Endodermal cell (in vitro differentiated cells): ENCODE measurements around the gene TRIM10. TPM values are rescaled to one million over a fixed set of nuclear protein-coding genes. Genes with fewer than 3 reads are reported as not detected.

Experiments
- DNase-seq: peaks from one replicate; pipeline ENCODE4 v3.0.0-alpha.2; 2017
- H3K27ac ChIP-seq: 2 replicates; pipeline ENCODE4 v1.5.1; 2013; ENCODE audit warnings: mild to moderate bottlenecking, low read depth, low read length, moderate library complexity
- H3K27me3 ChIP-seq: 2 replicates; pipeline ENCODE4 v1.6.1; 2013; ENCODE audit warnings: mild to moderate bottlenecking, low read length, moderate library complexity; ENCODE audit not compliant: insufficient read depth, control insufficient read depth, poor library complexity, severe bottlenecking
- H3K36me3 ChIP-seq: 2 replicates; pipeline ENCODE4 v1.7.0; 2013; ENCODE audit warnings: mild to moderate bottlenecking, low read length, moderate library complexity; ENCODE audit not compliant: control insufficient read depth, insufficient read depth
- H3K4me1 ChIP-seq: one replicate; pipeline ENCODE4 v1.7.0; 2013; ENCODE audit warnings: low read length; ENCODE audit not compliant: control insufficient read depth, insufficient read depth
- H3K4me3 ChIP-seq: 2 replicates; pipeline ENCODE4 v1.5.1; 2013; ENCODE audit warnings: mild to moderate bottlenecking, low read length, moderate library complexity
- H3K9ac ChIP-seq: 2 replicates; pipeline ENCODE4 v1.6.1; 2013; ENCODE audit warnings: mild to moderate bottlenecking, low read length, moderate library complexity; ENCODE audit not compliant: poor library complexity, severe bottlenecking; ENCODE audit errors: extremely low read depth
- H3K9me3 ChIP-seq: 2 replicates; pipeline ENCODE4 v1.6.1; 2013; ENCODE audit warnings: mild to moderate bottlenecking, low read length, moderate library complexity; ENCODE audit not compliant: control insufficient read depth
- H3K27ac Mint-ChIP-seq: 2 replicates; pipeline ENCODE4 v1.8.0; 2020; ENCODE audit warnings: mixed read lengths
- H3K27me3 Mint-ChIP-seq: 2 replicates; pipeline ENCODE4 v1.8.0; 2021; ENCODE audit warnings: mild to moderate bottlenecking, mixed read lengths; ENCODE audit not compliant: insufficient read depth
- H3K36me3 Mint-ChIP-seq: 2 replicates; pipeline ENCODE4 v1.8.0; 2020; ENCODE audit warnings: low read depth, mixed read lengths
- H3K4me1 Mint-ChIP-seq: 2 replicates; pipeline ENCODE4 v1.8.0; 2020; ENCODE audit warnings: mixed read lengths
- H3K4me3 Mint-ChIP-seq: 2 replicates; pipeline ENCODE4 v1.8.0; 2020; ENCODE audit warnings: mild to moderate bottlenecking, moderate library complexity, mixed read lengths
- H3K9me3 Mint-ChIP-seq: 2 replicates; pipeline ENCODE4 v1.8.0; 2020; ENCODE audit warnings: mild to moderate bottlenecking, mixed read lengths
- CTCF ChIP-seq: fragments of 200-600 bp; sonication (generic); conservative IDR thresholded peaks from 2 replicates; pipeline ENCODE4 v1.5.0; 2021; ENCODE audit warnings: antibody characterized with exemption, mild to moderate bottlenecking
- WGBS, 2 experiments: methylation state at CpG; one replicate each; pipeline versions ENCODE4 v1.1.5 to v1.1.7; 2013; ENCODE audit warnings: missing lambda C conversion rate in 2 of 2, mixed read lengths in 1 of 2; ENCODE audit not compliant: insufficient coverage in 1 of 2, insufficient read length in 1 of 2; 5-methylcytosine and 5-hydroxymethylcytosine counted together
- total RNA-seq, 2 donors: library from RNA; stranded (reverse); fragmentation: NEBNext Ultra II Directional in 1 of 2; extraction: Animal tissue kit (Norgen Biotek cat#: 25700) in 1 of 2; gene quantifications; 2 replicates in 1 of 2; 3 replicates in 1 of 2; pipeline ENCODE4 v1.2.1, GENCODE V29; 2021

The TRIM10 gene
- total RNA-seq, 2 donors from 2014 or later = not detected

GRCh38 chr6:30147096-30147495 lies 13.9 kb downstream of the TRIM10 start:
- H3K27me3 Mint-ChIP-seq = peaks cover 39% of the 10 kb centered on the region
- TF ChIP-seq CTCF = no peak

GRCh38 chr6:30145818-30146217 lies 15.2 kb downstream of the TRIM10 start:
- Histone ChIP-seq H3K4me3 (no peak overlapping the region), H3K27ac (no peak overlapping the region), H3K4me1 (no peaks in the 10 kb centered on the region), H3K27me3 (peaks cover 17% of the 10 kb centered on the region), H3K9me3 (no peaks in the 10 kb centered on the region), H3K36me3 (no peaks in the 10 kb centered on the region), H3K9ac (no peak overlapping the region)
- Mint-ChIP-seq H3K27ac (no peak overlapping the region), H3K9me3 (no peaks in the 10 kb centered on the region), H3K4me1 (peaks cover 2% of the 10 kb centered on the region), H3K4me3 (no peak overlapping the region), H3K27me3 (peaks cover 46% of the 10 kb centered on the region), H3K36me3 (no peaks in the 10 kb centered on the region)
- WGBS, 2 experiments = 37 to 65% methylated on average over 2 to 7 of the region's 7 CpGs
- no peak for DNase-seq
- no peak for TF ChIP-seq CTCF

More at GRCh38 chr6:30147096-30147495, 13.9 kb downstream of the TRIM10 start:
- Histone ChIP-seq H3K36me3 (no peaks in the 10 kb centered on the region), H3K4me1 (no peaks in the 10 kb centered on the region), H3K4me3 (no peak overlapping the region), H3K9me3 (no peaks in the 10 kb centered on the region), H3K9ac (no peak overlapping the region), H3K27me3 (peaks cover 12% of the 10 kb centered on the region), H3K27ac (no peak overlapping the region)
- Mint-ChIP-seq H3K36me3 (no peaks in the 10 kb centered on the region), H3K4me1 (peaks cover 2% of the 10 kb centered on the region), H3K9me3 (no peaks in the 10 kb centered on the region), H3K4me3 (no peak overlapping the region), H3K27ac (no peak overlapping the region)
- DNase-seq = no peak
- WGBS, 2 experiments = 87 to 88% methylated on average over 2 to 3 of the region's 3 CpGs

- 88 to 91% methylated on average over 5 to 6 of the region's 6 CpGs for WGBS, 2 experiments
- Histone ChIP-seq H3K27me3 (peaks cover 17% of the 10 kb centered on the region), H3K36me3 (no peaks in the 10 kb centered on the region), H3K27ac (no peak overlapping the region), H3K4me1 (no peaks in the 10 kb centered on the region), H3K9me3 (no peaks in the 10 kb centered on the region), H3K4me3 (no peak overlapping the region), H3K9ac (no peak overlapping the region)
- Mint-ChIP-seq H3K27ac (no peak overlapping the region), H3K9me3 (no peaks in the 10 kb centered on the region), H3K4me3 (no peak overlapping the region), H3K27me3 (peaks cover 45% of the 10 kb centered on the region), H3K36me3 (no peaks in the 10 kb centered on the region), H3K4me1 (peaks cover 2% of the 10 kb centered on the region)
- TF ChIP-seq CTCF = no peak
- no peak for DNase-seq
These were observed 16.2 kb downstream of the TRIM10 start for GRCh38 chr6:30144811-30145210.
